CMK (cell line): Measurements from ENCODE around the gene C10orf71.

Experiments
- DNase-seq: peaks from one replicate; pipeline ENCODE4 v3.0.0-alpha.2; 2010; ENCODE audit warnings: low read depth

Gene C10orf71

GRCh38 chr10:49313501-49314070, 14.6 kb downstream of the C10orf71 start:
- no peak for DNase-seq

GRCh38 chr10:49314806-49315205, 15.8 kb downstream of the C10orf71 start:
- DNase-seq: no peak

DNA sequence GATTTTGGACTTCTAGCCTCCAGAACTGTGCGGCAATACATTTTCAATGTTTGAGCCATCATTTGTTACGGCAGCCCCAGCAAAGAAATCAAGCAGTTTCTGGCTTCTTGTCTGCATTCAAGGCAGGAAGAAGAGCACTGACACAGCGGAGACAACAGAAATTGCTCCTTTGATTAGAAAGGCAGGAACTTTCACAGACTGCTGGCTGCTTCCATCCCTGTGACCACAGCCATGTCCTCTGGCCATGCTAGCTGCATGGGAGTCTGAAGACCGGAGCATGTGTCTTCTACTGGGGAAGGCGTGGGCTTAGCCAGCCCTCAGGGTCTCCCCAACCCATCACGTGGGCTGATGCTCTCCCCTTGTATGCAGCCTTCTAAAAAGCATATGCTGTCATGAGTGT, 19.1 kb downstream of the C10orf71 start:
- no peak for DNase-seq

GRCh38 chr10:49318755-49319154, 19.8 kb downstream of the C10orf71 start:
- no peak for DNase-seq

GRCh38 chr10:49319206-49319605, 20.2 kb downstream of the C10orf71 start:
- no peak for DNase-seq

DNA sequence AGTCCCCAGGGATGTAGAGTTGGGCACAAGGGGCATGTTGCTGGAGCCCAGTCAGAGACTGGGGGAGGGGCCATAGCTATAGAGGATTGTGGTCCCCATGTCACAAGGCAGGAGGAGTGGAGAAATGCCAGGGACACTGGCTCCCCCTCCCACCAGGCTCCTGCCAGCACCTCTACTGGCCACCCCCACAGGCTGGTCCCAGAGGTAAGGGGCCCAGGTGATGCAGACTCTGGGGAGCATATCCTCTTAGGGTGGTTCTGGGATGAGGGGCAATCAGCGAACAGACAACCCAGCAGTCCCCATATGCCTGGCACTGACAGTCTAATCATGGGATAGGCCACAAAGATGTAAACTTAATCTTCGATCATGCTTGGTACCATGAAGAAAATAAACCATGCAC, 21.2 kb downstream of the C10orf71 start:
- no peak for DNase-seq

GRCh38 chr10:49321021-49321420, 22.1 kb downstream of the C10orf71 start:
- no peak for DNase-seq

DNA sequence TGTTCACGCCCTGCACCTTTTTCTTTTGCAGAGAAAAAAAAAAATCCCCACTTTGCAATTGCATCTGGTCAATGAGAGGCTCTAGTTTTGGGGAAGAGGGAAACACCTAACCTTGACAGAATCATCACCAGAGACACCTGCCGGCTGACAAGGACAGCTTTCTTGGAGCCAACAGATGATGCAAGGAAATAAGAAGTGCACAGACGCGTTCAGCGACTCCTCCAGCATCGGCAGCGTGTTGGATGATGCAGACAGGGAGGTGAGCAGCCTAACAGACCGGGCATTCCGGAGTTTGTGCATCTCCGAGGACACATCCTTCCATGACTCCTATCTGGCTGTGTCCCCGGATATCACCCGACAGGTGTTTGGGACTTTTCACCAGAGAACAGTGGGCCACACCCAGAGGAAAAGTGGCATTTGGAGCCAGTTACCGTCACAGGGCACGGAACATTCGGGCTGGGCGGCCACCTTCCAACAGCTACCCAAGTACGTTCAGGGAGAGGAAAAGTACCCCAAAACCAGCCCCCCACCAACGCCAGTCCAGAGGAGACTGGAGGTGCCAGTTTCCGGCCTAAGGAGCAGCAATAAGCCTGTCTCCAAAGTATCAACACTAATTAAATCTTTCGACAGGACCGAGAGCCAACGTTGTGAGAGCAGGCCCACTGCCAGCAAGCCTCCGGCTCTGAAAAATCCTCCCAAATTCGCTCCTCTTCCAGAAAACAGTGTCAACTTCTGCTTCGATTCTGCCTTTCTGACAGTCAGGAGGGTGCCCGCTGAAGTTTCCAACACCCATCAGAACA, 23.6 kb downstream of the C10orf71 start:
- DNase-seq: no peak

GRCh38 chr10:49323171-49323895, 24.4 kb downstream of the C10orf71 start:
- DNase-seq: no peak

- no peak for DNase-seq
Measured at GRCh38 chr10:49323896-49324270, 24.9 kb downstream of the C10orf71 start.

DNA sequence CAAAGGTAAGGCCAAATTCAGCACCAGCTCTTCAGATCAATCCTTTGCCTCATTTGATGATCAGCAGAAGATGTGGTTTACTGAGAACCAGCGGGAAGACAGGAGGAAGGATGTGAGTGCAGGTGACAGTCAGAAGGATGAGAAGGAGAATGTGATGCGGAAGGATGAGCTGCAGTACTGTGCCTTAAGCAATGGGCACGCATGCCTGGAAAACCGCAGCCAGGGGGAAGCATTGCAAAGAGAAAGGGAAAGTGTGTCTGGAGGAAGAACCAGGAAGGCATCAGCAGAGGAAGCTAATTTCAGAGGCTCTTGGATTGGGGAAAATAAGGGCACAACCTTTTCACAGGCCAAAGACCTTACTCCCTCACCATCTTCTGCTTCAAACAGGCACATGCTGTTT, 25.7 kb downstream of the C10orf71 start:
- DNase-seq: no peak

GRCh38 chr10:49325131-49325915, 26.4 kb downstream of the C10orf71 start:
- no peak for DNase-seq

DNA sequence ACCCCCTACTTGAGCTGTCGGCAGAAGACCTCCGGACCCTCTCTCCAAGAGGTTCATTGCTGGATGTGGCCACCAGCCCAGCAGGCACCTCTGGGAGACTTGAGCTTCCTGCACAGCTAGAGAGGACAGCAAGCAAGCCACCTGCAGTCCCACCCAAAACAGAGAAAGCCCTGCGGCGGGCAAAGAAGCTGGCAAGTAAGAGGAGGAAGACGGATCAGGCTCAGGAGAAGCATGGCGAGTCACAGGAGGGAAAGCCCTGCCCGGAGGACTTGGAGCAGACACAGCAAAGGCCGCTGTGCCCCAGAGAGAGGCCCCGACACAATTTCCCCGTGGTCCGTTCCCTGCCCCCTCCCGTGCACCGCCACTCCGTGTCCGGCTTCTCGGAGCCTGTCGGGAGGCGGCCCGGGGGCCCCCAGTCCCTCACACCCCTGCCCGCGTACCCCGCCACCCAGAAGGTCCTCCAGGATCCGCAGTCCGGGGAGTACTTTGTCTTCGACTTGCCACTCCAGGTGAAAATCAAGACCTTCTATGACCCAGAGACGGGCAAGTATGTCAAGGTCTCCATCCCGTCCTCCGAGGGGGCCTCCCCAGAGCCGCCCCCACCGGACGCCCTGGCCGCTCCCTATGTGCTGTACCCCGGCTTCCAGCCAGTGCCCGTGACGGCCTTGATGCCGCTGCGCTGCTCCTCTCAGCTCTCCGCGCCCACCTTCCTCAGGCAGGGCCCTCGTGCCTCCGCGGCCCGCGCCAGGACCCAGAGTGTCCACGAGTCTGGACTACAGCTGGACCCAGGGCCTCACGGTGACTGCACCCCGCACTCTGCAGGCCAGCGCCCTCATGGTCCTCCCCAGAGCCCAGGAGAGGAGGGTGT, 27.2 kb downstream of the C10orf71 start:
- DNase-seq: no peak

DNA sequence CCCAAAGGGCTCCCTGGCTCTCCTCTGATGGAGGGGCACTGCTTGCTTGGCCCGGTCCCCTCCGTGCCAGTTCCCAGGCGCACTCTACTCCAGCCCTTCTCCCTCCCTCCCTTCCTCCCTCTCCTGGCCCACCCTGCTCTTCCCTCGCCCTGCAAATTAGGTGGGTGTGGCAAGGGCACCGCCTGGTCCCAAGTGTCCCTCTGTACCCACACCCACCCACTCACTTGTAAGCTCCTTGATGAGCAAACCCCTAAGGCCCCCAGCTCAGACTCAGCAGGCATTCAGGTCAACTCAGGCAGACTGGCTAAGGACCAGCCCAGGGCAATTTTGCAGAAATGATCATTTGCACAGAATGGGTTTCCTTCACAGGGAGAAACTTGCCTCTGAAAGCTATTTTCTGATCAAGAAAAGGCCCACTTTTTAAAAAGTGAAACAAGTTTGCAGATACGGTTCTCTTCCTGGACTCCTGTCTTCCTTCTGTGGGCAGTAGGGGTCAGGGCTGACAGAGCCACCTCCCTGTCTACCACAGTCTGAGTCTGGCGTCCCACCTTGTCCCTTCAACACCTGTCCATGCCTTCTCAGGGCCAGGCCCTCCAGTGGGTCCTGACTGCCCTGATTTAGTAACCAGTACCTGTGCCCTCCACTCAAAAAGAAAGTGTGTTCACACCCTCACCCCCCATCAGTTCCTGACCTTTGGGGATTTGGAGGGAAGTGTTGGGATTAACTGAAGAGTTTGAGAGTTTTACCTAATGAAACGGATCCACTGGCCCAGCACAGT, 28.3 kb downstream of the C10orf71 start:
- DNase-seq: no peak

DNA sequence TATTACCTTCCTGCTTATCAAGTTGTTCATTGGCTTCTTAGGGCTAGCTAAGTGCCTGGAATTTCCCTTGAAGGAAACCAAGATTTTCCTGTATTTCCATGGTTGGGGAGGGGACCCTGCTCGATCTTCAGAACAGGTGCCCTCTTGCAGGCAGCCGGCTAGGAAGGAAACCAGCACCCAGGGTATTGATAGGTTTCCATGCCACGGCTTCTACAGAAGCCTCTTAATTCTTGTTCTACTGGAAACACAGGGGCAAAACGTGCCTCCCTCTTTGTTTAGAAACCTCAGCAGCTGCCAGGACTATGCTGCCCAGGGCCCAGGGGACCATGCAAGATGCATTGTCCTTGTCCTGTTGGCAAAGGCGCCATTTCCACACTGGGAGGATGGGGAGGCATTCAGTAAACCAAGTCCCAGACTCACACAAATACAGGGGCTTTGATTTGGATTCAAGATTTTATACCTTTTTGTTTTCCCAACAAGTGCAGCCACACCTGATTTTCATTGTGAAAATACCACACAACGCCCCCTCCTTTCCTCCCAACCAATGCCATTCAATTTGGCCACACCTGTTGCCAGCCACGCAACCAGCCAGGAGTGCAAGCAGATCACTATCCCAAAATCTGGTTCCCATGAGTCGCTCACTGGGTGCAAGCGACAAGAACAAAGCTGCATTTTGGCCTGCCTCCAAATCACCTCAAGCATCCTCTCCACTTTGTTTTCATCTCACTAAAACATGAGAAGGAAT, 29.6 kb downstream of the C10orf71 start:
- DNase-seq: no peak

DNA sequence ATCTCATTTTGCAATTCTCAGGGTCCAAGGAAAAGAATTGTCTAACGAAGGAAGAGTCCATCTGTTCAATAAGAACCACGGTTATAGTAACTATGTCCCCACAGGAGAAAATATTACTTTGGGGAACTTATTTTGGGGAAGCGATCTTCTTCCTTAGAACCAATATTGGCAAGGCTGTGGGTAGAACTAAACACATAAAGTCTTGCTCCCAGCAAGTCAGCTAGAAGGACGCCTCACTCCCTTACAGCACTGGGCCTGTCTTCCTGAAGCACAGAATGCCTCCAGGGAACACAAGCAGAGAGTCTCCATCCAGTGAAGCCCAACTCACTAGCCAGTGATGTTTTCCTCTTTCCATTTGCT, 30.2 kb downstream of the C10orf71 start:
- DNase-seq: no peak

- DNase-seq: no peak
Measured at GRCh38 chr10:49330127-49330665, 31.2 kb downstream of the C10orf71 start.

GRCh38 chr10:49331431-49331830, 32.5 kb downstream of the C10orf71 start:
- no peak for DNase-seq

DNA sequence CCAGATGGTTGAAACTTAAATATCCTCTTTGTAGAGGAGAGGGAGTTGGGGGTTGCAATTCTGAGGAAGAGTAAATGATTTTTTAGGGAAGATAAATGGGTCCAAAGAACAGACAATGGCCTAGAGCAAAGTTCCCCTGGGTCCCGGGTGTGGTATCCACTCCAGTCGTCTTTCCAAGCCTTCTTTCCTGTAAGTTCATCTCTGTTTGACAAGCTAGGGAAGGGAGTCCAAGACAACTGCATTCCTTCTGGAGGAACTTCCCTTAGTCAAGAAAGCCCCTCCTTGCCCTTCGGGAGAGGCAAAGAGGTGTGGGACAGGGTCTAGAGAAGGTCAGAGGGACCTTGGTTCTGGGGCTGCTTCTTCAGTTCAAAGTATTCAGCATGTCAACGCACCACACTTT, 33.4 kb downstream of the C10orf71 start:
- no peak for DNase-seq

DNA sequence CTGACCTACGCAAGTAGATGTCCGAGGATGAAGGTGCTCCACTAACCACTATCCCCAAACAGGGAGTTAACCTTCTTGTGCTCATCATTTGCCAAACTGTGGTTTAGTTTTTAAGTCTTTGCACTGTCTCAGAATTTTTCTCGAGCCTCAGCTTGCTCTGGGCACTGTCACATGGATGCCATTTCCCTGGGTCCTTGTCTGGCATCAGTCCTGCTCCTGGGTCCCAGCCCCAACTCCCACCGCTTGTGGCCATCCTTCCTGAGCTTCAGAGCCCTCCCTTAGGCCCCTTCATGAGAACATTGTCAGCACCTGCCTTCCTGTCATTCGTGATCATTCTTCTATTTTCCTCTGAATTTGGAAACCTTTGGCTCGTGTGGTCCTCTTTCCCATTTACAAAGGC, 33.8 kb downstream of the C10orf71 start:
- no peak for DNase-seq
